ENCODE results near the gene SMARCAD1.

SMARCAD1 gene

GRCh38 chr4:94208266-94208665 lies 601 bp downstream of the SMARCAD1 start:
- H3K4me1 ChIP-seq (ENCODE audit: control insufficient read depth, insufficient read depth, low read depth, low read length), result no peaks in the 10 kb centered on the region
- no peak overlapping the region for H2AFZ ChIP-seq (ENCODE audit: low read depth, low read length)
- H3K27ac ChIP-seq (ENCODE audit: low read length, poor library complexity, severe bottlenecking), result peak overlapping the region; percentile 97
- H3K9ac ChIP-seq (ENCODE audit: low read length), result peak overlapping the region; percentile 98
- H3K4me3 ChIP-seq (ENCODE audit: insufficient read depth in 1 of 2, low read depth in 1 of 2, low read length in 2 of 2), result peak overlapping the region; percentile 69 to 92
- peak overlapping the region; percentile 61 for H3K4me2 ChIP-seq (ENCODE audit: low read length, poor library complexity, severe bottlenecking)
- H2BK15ac ChIP-seq (ENCODE audit: low read depth, poor library complexity, severe bottlenecking), result no peak overlapping the region
- H3K14ac ChIP-seq (ENCODE audit: low read length in 2 of 2), result no peak overlapping the region
- H3K79me1 ChIP-seq (replicated peaks; ENCODE audit: low read length, poor library complexity, severe bottlenecking), result peaks cover 6% of the 10 kb centered on the region
- peak overlapping the region in 1 of 2 experiments; percentile 51 for H3K4ac ChIP-seq (ENCODE audit: low read depth in 1 of 2, low read length in 2 of 2)
- DNase-seq, result no peak
- H2BK120ac ChIP-seq (ENCODE audit: low read depth, low read length), result no peak overlapping the region
- H3K36me3 ChIP-seq (ENCODE audit: control insufficient read depth in 1 of 2, insufficient read depth in 2 of 2, low read depth in 1 of 2, low read length in 2 of 2), result peaks cover 7 to 39% of the 10 kb centered on the region in 2 experiments
- no CpG with 5 or more reads among the region's 5 CpGs for WGBS
- no peak overlapping the region for H2BK5ac ChIP-seq (ENCODE audit: low read depth, low read length, poor library complexity, severe bottlenecking)
- H4K91ac ChIP-seq (ENCODE audit: low read length), result no peak overlapping the region
- no peak overlapping the region for H4K8ac ChIP-seq (ENCODE audit: low read length)
- no peak overlapping the region for H2BK12ac ChIP-seq (ENCODE audit: low read length in 2 of 2)
- H3K27me3 ChIP-seq (ENCODE audit: control insufficient read depth in 1 of 2, insufficient read depth in 1 of 2, low read length in 2 of 2), result no peaks in the 10 kb centered on the region
- H3K23ac ChIP-seq (ENCODE audit: low read length in 2 of 2), result no peak overlapping the region
- H2AK5ac ChIP-seq (ENCODE audit: low read length, severe bottlenecking), result peak overlapping the region; percentile 44
- H3K9me3 ChIP-seq (ENCODE audit: control insufficient read depth, low read length), result peaks cover 11% of the 10 kb centered on the region
- H3K18ac ChIP-seq (ENCODE audit: low read depth in 1 of 2, low read length in 2 of 2), result peak overlapping the region in 1 of 2 experiments; percentile 89

DNA sequence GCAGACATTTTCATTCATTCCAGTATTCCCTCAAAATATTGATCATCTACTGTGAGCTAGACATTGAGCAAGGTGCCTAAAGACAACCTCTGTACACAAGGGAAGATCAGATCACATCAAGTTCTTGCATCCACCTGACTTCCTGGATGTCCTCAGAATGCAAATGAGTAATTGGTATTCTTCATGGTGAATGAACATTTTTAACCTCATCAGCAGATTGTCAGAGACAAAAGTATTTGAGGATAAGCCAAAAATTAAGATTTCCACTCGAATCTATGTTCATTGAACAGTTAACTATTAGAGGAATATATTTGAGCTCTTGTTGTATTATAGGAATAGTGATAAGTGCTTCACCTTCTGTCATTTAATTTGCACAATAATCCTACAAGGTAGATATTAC lies 1.3 kb downstream of the SMARCAD1 start:
- Histone ChIP-seq H3K4me1 (ENCODE audit: control insufficient read depth, insufficient read depth, low read depth, low read length) (no peaks in the 10 kb centered on the region), H3K9ac (ENCODE audit: low read length) (peak overlapping the region; percentile 98), H2BK5ac (ENCODE audit: low read depth, low read length, poor library complexity, severe bottlenecking) (no peak overlapping the region), H3K4me2 (ENCODE audit: low read length, poor library complexity, severe bottlenecking) (peak overlapping the region; percentile 61), H3K4me3 (ENCODE audit: insufficient read depth in 1 of 2, low read depth in 1 of 2, low read length in 2 of 2) (peak overlapping the region in 1 of 2 experiments; percentile 92), H3K4ac (ENCODE audit: low read depth in 1 of 2, low read length in 2 of 2) (peak overlapping the region in 1 of 2 experiments; percentile 82), H3K27ac (ENCODE audit: low read length, poor library complexity, severe bottlenecking) (no peak overlapping the region), H2BK12ac (ENCODE audit: low read length in 2 of 2) (no peak overlapping the region), H3K36me3 (ENCODE audit: control insufficient read depth in 1 of 2, insufficient read depth in 2 of 2, low read depth in 1 of 2, low read length in 2 of 2) (peaks cover 7 to 45% of the 10 kb centered on the region in 2 experiments), H2BK120ac (ENCODE audit: low read depth, low read length) (no peak overlapping the region), H3K79me1 (replicated peaks; ENCODE audit: low read length, poor library complexity, severe bottlenecking) (peaks cover 6% of the 10 kb centered on the region), H2AFZ (ENCODE audit: low read depth, low read length) (no peak overlapping the region), H4K91ac (ENCODE audit: low read length) (no peak overlapping the region), H3K9me3 (ENCODE audit: control insufficient read depth, low read length) (peaks cover 5% of the 10 kb centered on the region), H3K14ac (ENCODE audit: low read length in 2 of 2) (no peak overlapping the region), H2AK5ac (ENCODE audit: low read length, severe bottlenecking) (peak overlapping the region; percentile 47), H3K27me3 (ENCODE audit: control insufficient read depth in 1 of 2, insufficient read depth in 1 of 2, low read length in 2 of 2) (no peaks in the 10 kb centered on the region), H4K8ac (ENCODE audit: low read length) (no peak overlapping the region), H3K23ac (ENCODE audit: low read length in 2 of 2) (no peak overlapping the region), H3K18ac (ENCODE audit: low read depth in 1 of 2, low read length in 2 of 2) (no peak overlapping the region), H2BK15ac (ENCODE audit: low read depth, poor library complexity, severe bottlenecking) (no peak overlapping the region)
- no CpG with 5 or more reads among the region's 1 CpG for WGBS
- DNase-seq, result no peak

- Histone ChIP-seq H3K4me3 (ENCODE audit: insufficient read depth in 1 of 2, low read depth in 1 of 2, low read length in 2 of 2) (no peak overlapping the region), H3K79me1 (replicated peaks; ENCODE audit: low read length, poor library complexity, severe bottlenecking) (peaks cover 10% of the 10 kb centered on the region), H3K4me2 (ENCODE audit: low read length, poor library complexity, severe bottlenecking) (no peak overlapping the region), H2BK12ac (ENCODE audit: low read length in 2 of 2) (no peak overlapping the region), H2BK15ac (ENCODE audit: low read depth, poor library complexity, severe bottlenecking) (no peak overlapping the region), H3K27ac (ENCODE audit: low read length, poor library complexity, severe bottlenecking) (no peak overlapping the region), H2AFZ (ENCODE audit: low read depth, low read length) (no peak overlapping the region), H2BK5ac (ENCODE audit: low read depth, low read length, poor library complexity, severe bottlenecking) (no peak overlapping the region), H4K91ac (ENCODE audit: low read length) (no peak overlapping the region), H2BK120ac (ENCODE audit: low read depth, low read length) (no peak overlapping the region), H3K18ac (ENCODE audit: low read depth in 1 of 2, low read length in 2 of 2) (no peak overlapping the region), H2AK5ac (ENCODE audit: low read length, severe bottlenecking) (no peak overlapping the region), H3K27me3 (ENCODE audit: control insufficient read depth in 1 of 2, insufficient read depth in 1 of 2, low read length in 2 of 2) (no peaks in the 10 kb centered on the region), H3K9ac (ENCODE audit: low read length) (no peak overlapping the region), H3K23ac (ENCODE audit: low read length in 2 of 2) (no peak overlapping the region), H4K8ac (ENCODE audit: low read length) (no peak overlapping the region), H3K4me1 (ENCODE audit: control insufficient read depth, insufficient read depth, low read depth, low read length) (no peaks in the 10 kb centered on the region), H3K14ac (ENCODE audit: low read length in 2 of 2) (no peak overlapping the region), H3K4ac (ENCODE audit: low read depth in 1 of 2, low read length in 2 of 2) (no peak overlapping the region), H3K36me3 (ENCODE audit: control insufficient read depth in 1 of 2, insufficient read depth in 2 of 2, low read depth in 1 of 2, low read length in 2 of 2) (peaks cover 15 to 74% of the 10 kb centered on the region in 2 experiments), H3K9me3 (ENCODE audit: control insufficient read depth, low read length) (no peaks in the 10 kb centered on the region)
- no peak for DNase-seq
- WGBS, result no CpG with 5 or more reads among the region's 2 CpGs
Observed at GRCh38 chr4:94211861-94212260, 4.2 kb downstream of the SMARCAD1 start.

- peaks cover 15 to 85% of the 10 kb centered on the region in 2 experiments for H3K36me3 ChIP-seq (ENCODE audit: control insufficient read depth in 1 of 2, insufficient read depth in 2 of 2, low read depth in 1 of 2, low read length in 2 of 2)
- H3K4ac ChIP-seq (ENCODE audit: low read depth in 1 of 2, low read length in 2 of 2), result no peak overlapping the region
- 98% methylated on average over 5 of the region's 5 CpGs for WGBS
- no peaks in the 10 kb centered on the region for H3K9me3 ChIP-seq (ENCODE audit: control insufficient read depth, low read length)
- no peak overlapping the region for H2BK12ac ChIP-seq (ENCODE audit: low read length in 2 of 2)
- DNase-seq, result no peak
- H3K9ac ChIP-seq (ENCODE audit: low read length), result no peak overlapping the region
- no peak overlapping the region for H2BK120ac ChIP-seq (ENCODE audit: low read depth, low read length)
- H4K91ac ChIP-seq (ENCODE audit: low read length), result no peak overlapping the region
- H2AK5ac ChIP-seq (ENCODE audit: low read length, severe bottlenecking), result no peak overlapping the region
- no peak overlapping the region for H3K23ac ChIP-seq (ENCODE audit: low read length in 2 of 2)
- no peak overlapping the region for H4K8ac ChIP-seq (ENCODE audit: low read length)
- no peak overlapping the region for H3K4me2 ChIP-seq (ENCODE audit: low read length, poor library complexity, severe bottlenecking)
- H2AFZ ChIP-seq (ENCODE audit: low read depth, low read length), result no peak overlapping the region
- H3K79me1 ChIP-seq (replicated peaks; ENCODE audit: low read length, poor library complexity, severe bottlenecking), result peaks cover 10% of the 10 kb centered on the region
- no peak overlapping the region for H3K4me3 ChIP-seq (ENCODE audit: insufficient read depth in 1 of 2, low read depth in 1 of 2, low read length in 2 of 2)
- no peak overlapping the region for H2BK15ac ChIP-seq (ENCODE audit: low read depth, poor library complexity, severe bottlenecking)
- no peak overlapping the region for H3K27ac ChIP-seq (ENCODE audit: low read length, poor library complexity, severe bottlenecking)
- no peak overlapping the region for H3K18ac ChIP-seq (ENCODE audit: low read depth in 1 of 2, low read length in 2 of 2)
- no peaks in the 10 kb centered on the region for H3K27me3 ChIP-seq (ENCODE audit: control insufficient read depth in 1 of 2, insufficient read depth in 1 of 2, low read length in 2 of 2)
- H3K14ac ChIP-seq (ENCODE audit: low read length in 2 of 2), result no peak overlapping the region
- H3K4me1 ChIP-seq (ENCODE audit: control insufficient read depth, insufficient read depth, low read depth, low read length), result no peaks in the 10 kb centered on the region
- H2BK5ac ChIP-seq (ENCODE audit: low read depth, low read length, poor library complexity, severe bottlenecking), result no peak overlapping the region
Observed at GRCh38 chr4:94214703-94215319, 7.1 kb downstream of the SMARCAD1 start.
